Posterior vena cava (tissue), 2 donors: ENCODE measurements around the gene DNMT3L. TPM values are rescaled to one million over a fixed set of nuclear protein-coding genes. Genes with fewer than 3 reads are reported as not detected.

Experiments
- DNase-seq: peaks from one replicate; pipeline ENCODE4 v3.0.0-alpha.2; 2020; ENCODE audit warnings: low spot score
- intact Hi-C, 2 donors: fragments of 100-400 bp; cut with DNase I; formaldehyde crosslinking; loops; one replicate each; pipeline versions ENCODE4 v1.14.1 to v1.14.2; 2022 to 2023
- total RNA-seq, 2 donors: library from RNA; stranded (reverse); fragmentation: NEBNext Ultra II Directional; extraction: Animal tissue kit (Norgen Biotek cat#: 25700); gene quantifications; one replicate each; pipeline ENCODE4 v1.2.1, GENCODE V29; 2021
- donor health status: DM: yes; HTN: yes; CAD: no.
- donor health status: DM: yes; HTN: yes; CAD: no.

DNMT3L gene
- total RNA-seq, 2 donors from 2014 or later, result not detected

GRCh38 chr21:44296916-44297315 lies 35.2 kb upstream of the DNMT3L start:
- DNase-seq, result no peak
- intact Hi-C loops, result no loop called here

GRCh38 chr21:44296103-44296519 lies 34.4 kb upstream of the DNMT3L start:
- DNase-seq, result no peak
- intact Hi-C loops, result no loop called here

- no peak for DNase-seq
- intact Hi-C loops, result no loop called here
These were observed 33.9 kb upstream of the DNMT3L start for GRCh38 chr21:44295646-44296045.

GRCh38 chr21:44295163-44295573 lies 33.5 kb upstream of the DNMT3L start:
- DNase-seq, result no peak

GRCh38 chr21:44294391-44295162 lies 32.9 kb upstream of the DNMT3L start:
- intact Hi-C loops, result no loop called here
- peak; percentile 94 for DNase-seq

More at GRCh38 chr21:44295163-44295573, 33.5 kb upstream of the DNMT3L start:
- intact Hi-C loops, result no loop called here

DNA sequence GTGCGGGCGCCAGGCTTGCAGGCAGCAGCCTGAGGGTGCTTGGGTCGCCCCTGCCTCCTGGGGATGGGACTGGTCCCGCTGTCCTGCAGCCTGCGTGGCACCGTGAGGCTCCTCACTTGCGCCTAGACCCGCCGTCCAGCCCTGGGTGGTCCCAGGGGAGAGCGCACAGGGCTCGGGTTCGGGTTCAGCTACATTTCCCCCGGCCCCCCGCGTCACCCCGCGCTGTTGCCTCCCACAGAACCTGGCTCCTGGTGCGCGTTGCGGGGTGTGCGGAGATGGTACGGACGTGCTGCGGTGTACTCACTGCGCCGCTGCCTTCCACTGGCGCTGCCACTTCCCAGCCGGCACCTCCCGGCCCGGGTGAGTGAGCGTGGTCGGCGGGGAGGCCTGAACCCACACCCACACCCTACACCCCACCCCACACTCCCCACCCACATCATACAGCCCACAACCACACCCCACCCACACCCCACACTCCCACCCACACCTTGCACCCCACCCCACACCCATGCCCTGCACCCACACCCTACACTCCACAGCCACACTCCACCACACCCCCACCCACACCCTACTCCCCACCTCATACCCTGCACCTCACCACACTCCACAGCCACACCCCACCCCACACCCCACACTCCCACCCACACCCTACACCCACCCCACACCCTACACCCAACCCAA lies 32.0 kb upstream of the DNMT3L start:
- intact Hi-C loops, result no loop called here
- no peak for DNase-seq

DNA sequence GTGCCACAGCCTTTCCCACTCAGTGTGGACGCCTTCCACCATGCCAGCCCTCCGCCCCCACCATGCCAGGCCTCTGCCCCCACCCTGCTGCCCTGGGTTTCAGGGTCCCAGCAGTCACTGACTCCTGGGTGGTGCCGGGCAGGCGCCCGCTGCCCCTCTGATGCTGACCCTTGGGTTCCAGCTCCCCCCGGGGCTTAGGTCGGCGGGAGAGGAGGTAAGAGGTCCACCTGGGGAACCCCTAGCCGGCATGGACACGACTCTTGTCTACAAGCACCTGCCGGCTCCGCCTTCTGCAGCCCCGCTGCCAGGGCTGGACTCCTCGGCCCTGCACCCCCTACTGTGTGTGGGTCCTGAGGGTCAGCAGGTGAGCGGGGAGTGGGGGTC lies 31.1 kb upstream of the DNMT3L start:
- no peak for DNase-seq
- intact Hi-C loops, result no loop called here

DNA sequence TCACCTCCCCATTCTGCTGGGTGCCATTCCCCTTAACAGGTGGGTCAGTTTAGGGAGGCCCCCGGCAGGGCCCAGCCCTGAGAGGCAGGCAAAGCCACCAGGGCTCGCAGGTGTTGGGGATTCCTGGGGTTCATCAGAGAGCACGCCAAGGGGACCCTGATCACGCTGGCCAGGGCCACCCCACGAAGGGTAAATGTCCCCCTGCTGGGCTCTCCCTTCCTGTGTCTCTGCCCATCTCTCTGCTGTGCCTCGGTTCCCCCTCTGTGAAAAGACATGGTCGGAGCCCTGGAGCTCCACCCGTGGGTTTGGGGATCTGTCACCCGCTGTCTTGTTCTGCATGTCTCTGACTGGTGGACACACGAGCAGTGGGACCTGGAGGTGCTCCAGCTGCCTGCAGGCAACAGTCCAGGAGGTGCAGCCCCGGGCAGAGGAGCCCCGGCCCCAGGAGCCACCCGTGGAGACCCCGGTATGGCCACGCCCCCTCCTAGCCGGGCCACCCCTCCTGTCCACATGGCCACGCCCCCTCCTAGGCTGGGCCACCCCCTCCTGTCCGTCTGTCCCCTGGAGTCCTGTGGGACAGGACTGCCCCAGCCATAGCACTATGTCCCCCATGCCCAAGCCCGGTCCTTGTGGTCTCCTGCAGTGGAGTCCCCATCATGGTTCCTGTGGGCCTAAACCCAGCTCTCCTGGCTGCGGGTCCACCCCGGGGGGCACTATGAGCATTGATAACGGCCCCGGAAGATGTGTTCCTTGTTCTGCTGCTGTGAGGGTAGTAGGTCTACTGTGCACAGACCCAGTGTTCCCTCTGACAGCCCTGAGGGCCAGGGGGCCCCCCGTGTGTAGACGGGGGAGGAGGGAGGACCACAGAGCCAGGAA lies 30.5 kb upstream of the DNMT3L start:
- no peak for DNase-seq
- intact Hi-C loops, result no loop called here

GRCh38 chr21:44291078-44291935 lies 29.6 kb upstream of the DNMT3L start:
- no peak for DNase-seq
- intact Hi-C loops, result no loop called here

DNA sequence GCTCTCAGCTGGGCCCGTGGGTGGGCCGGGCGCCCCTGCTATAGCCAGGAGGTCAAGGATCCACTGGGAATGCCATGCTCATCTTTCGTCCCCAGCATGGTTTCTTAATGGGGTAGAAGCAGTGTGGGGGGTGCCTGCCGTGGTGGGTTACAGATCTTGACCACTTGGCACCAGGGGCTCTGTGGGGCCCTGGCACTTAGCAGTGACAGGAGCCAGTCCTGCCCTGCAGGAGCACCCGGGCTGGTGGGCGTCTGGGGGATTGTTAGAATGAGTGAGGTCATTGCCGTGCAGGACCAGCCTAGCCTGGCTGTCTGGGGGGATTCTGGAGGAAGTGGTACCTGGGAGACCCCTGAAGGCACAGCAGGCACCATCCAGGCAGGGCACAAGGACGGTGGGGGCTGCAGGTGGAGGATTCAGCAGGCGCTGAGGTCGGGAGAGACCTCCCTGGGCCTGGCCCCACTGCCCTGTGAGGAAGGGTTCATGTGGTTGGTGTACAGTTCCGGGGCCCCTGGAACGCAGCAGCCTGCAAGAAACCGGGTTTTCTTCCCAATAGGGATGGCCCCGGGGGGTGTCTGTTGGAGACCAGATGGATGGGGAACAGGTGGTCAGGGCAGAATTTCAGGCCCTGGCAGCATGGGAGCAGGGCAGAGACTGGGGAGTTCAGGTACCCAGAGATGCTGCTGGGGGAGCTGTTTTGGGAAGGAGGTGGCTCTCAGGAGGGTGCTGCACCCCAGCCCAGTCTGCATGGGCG lies 28.8 kb upstream of the DNMT3L start:
- intact Hi-C loops, result no loop called here
- DNase-seq, result no peak

DNA sequence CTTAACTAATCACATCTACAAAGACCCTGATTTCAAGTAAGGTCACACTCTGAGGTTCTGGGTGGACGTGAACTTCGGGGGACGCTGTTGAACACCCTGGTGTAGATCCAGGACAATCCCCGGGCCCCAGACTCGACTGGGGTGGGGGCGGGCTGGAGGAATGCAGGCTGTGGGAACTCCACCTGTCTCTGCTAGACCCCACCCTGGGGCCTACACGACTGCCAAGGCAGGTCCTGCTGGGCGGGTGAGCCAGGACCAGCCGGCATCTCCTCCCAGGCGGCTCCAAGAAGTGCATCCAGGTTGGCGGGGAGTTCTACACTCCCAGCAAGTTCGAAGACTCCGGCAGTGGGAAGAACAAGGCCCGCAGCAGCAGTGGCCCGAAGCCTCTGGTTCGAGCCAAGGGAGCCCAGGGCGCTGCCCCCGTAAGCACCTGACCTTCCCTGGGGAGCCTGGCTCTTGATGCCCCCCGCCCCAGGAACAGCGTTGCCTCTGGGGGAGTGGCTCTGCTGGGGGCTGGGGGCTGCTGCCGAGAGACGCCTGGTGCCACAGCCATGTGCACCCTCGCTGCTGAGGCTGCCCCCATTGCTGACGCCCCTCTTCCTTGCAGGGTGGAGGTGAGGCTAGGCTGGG lies 27.8 kb upstream of the DNMT3L start:
- no peak for DNase-seq
- intact Hi-C loops, result no loop called here

DNA sequence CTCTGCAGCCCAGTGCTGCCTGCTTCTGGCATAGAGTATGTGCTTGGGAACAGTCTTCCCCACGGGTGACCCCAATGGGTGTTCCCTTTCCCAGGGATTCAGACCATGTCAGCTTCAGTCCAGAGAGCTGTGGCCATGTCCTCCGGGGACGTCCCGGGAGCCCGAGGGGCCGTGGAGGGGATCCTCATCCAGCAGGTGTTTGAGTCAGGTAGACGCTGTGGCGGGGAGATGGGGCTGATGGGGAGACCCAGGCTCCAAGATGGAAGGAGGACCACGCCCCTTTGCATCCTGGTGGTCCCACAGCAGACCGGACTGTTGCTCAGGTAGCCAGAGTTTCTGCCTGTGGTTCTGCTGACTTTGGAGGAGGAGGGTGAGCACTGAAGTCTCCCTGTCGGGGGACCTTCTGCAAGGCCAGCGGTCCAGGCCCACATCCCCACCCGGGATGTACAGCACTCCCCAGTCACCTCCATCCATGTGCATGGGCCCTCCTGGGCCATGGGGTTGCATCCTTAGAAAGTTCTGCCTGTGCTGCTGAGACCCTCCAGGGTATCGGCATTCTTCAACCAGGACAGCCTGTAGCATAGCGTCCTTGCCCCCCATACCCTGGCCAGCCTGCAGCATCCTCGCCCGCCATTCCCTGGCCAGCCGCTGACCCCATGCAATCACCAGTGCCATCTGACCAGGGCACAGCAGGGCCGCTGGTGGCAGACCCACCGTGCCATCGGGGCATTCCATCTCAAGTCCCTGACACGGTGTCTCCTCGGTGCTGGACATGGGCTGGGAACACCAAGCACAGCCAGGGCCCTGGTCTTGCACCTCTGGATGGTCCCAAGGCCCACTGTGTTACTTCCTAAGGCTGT lies 26.8 kb upstream of the DNMT3L start:
- DNase-seq, result no peak
- intact Hi-C loops, result no loop called here

DNA sequence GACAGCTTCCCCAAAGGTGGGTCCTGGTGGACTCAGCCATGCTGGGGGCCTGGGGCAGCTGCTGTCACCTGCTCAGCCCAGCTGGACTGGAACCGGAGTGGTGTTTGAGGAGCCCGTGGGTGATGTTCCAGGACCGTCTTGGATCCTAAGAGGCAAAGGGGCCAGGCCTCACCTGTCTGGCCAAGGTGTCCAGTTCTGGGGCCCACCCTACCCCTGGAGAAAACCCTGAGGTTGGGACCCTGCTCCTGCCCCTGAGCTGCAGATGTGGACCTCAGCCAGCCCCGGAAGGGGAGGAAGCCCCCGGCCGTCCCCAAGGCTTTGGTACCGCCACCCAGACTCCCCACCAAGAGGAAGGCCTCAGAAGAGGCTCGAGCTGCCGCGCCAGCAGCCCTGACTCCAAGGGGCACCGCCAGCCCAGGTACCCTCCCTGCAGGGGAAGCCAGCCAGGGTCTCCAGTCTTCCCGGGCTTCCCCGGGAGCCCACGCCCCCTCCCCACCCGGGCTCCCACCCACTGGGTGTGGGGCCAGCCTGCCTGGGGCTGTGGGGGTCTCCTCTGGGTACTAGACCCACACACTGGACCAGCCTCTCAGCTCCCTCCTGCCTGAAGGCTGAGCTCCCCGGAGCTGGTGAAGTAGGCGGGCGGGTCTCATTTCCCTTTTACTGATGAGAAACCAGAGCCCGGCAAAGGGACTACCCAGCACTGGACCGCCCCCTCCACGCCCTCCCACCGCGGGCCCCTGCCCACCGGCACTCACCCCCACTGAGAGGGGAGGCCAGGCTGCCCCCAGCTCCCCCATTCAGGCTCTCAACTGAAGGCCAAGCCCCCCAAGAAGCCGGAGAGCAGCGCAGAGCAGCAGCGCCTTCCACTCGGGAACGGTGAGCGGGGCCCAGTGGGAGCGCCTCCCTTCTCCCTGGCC lies 25.3 kb upstream of the DNMT3L start:
- peak; percentile 78 for DNase-seq
- intact Hi-C loops, result no loop called here

GRCh38 chr21:44286086-44286715 lies 24.5 kb upstream of the DNMT3L start:
- intact Hi-C loops, result no loop called here
- no peak for DNase-seq

DNA sequence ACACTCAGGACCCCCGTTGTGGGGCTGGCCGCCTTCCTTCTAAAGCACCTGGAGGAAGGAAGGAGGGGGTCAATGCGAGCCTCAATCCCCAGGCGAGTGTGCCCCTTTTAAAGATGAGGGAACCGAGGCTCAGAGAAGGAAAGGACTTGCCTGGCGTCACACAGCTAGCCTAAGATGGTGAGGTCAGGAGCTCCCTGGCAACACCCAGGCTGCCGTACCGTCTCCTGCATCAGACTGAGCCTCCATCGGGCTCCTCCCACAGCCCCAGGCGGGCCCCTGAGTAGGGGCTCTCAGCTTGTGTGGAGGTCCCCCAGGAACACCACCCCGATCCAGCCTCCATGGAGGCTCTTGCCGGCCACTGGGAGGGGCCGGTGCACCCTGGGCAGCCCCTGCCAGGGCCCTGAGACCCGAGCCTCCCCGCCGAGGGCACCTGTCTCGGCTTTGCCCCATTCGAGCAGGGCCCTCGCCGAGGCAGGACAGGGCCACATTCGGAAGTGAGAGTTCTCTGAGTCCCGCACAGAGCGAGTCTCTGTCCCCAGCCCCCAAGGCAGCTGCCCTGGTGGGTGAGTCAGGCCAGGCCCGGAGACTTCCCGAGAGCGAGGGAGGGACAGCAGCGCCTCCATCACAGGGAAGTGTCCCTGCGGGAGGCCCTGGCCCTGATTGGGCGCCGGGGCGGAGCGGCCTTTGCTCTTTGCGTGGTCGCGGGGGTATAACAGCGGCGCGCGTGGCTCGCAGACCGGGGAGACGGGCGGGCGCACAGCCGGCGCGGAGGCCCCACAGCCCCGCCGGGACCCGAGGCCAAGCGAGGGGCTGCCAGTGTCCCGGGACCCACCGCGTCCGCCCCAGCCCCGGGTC lies 23.7 kb upstream of the DNMT3L start, which contains the start of gene AIRE:
TSS of gene AIRE (plus strand) at position 739 of the 855 bp plus-strand sequence. CDS start 131 bp downstream, outside the sequence.
- intact Hi-C loops, result no loop called here
- DNase-seq, result peak; percentile 81
